ENCODE results near the gene MBD3L5.

DNA sequence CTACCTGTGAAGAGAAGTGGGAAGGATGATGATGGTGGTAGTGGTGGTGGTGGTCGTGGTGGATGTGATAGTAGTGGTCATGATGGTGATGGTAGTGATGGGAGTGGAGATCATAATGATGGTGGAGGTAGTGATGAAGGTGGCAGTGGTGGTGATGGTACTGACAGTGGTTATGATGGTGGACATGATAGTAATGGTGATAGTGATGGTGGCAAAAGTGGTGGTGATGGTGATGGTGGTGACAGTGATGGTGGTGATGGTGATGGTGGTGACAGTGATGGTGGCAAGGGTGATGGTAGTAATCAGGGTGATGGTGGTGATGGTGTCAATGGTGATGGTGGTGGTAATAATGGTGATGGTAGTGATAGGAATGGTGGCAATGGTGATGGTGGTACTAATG lies 35.3 kb upstream of the MBD3L5 start:
- TF ChIP-seq CTCF (IDR thresholded peaks at IDR 0.05) (no peak), POLR2A (IDR thresholded peaks at IDR 0.05) (no peak)

Data from esophagus squamous epithelium (tissue), 4 donors.